Measurements from ENCODE around the gene TANK.

Gene TANK

DNA sequence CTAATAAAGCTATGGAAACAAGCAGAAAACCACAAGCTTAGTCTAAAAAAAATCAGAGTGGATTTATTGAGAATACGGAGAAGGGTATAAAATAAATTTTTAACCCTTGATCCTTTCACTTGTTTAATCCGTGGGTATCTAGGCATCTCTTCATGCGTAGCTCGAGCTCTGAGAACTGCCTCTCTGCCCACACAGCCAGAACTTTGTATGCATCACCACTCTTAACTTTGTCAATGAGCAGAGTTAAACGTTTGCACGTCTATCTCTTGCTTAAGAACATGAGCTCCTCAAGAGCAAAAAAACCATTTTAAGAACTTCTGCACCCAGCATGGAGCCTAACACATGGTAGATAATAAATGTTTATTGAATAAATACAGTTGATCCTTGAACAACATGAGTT lies 26.9 kb upstream of the TANK start:
- no peak for DNase-seq (ENCODE audit: low read depth)

- no peak for DNase-seq (ENCODE audit: low read depth)
Observed at GRCh38 chr2:161134547-161135518, 25.4 kb upstream of the TANK start.

GRCh38 chr2:161135951-161136593 lies 24.2 kb upstream of the TANK start:
- no peak for DNase-seq (ENCODE audit: low read depth)

DNA sequence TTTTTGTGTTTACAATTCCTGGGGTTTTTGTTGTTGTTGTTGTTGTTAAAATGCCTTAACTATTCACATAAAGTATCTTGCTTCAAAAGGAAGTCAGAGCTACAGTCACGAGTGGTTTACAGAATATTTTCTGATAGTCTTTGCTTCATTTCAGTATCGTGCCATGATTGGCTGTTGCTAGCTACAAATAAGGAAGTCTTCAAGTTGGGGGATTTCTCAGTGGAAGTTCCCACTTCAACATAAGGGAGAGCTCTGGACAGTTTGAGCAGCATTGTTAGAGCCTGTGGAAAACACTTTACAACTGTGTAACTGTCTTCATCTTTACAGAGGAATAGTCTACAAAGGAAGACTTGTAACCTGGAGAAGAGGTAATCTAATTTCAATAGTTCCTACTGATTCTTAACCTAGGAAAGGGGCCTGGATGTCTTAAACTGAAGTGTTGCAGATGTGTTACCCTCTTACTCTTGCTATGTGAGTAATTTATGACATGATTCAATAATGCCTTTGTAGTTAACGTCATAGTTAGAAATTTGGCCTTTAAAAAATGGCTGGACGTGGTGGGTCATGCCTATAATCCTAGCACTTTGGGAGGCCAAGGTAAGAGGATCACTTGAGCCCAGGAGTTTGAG lies 23.4 kb upstream of the TANK start:
- no peak for DNase-seq (ENCODE audit: low read depth)

- no peak for DNase-seq (ENCODE audit: low read depth)
Observed at GRCh38 chr2:161138429-161138828, 21.8 kb upstream of the TANK start.

GRCh38 chr2:161139098-161139987 lies 20.9 kb upstream of the TANK start:
- DNase-seq (ENCODE audit: low read depth), result no peak

DNA sequence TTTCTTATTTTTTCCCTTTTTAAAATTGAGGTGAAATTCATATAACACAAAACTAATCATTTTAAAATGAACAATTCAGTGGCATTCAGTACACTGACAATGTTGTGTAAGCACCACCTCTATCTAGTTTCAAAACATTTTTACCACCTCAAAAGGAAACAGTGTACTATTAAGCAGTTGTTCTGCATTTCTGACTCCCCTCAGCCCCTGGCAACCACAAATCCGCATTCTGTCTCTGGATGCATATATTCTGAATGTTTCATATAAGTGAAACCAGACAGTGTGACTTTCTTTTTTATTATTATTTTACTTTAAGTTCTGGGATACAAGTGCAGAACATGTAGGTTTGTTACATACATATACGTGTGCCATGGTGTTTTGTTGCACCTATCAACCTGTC lies 19.2 kb upstream of the TANK start:
- no peak for DNase-seq (ENCODE audit: low read depth)

- DNase-seq (ENCODE audit: low read depth), result no peak
Observed at GRCh38 chr2:161146209-161146775, 13.9 kb upstream of the TANK start.

DNA sequence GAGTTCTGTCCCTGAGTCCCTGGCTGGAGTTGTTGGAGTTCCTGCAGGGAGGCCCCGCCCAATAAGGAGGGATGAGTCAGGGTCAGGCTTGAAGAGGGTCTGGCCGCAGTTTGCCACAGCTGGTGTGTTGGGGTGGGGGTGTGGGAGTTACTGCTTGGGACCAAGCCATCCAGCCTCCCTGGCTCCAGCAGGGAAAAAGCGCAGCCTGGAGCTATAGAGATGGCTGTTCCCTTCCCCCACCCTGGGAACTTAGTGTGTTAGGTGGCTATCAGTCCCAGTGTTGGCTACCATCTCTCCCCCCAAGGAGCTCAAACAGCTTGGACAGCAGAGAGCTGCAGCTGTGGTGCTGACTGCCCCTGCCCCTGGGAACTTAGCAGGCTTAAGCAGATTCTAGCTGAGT lies 13.2 kb upstream of the TANK start:
- DNase-seq (ENCODE audit: low read depth), result no peak

DNA sequence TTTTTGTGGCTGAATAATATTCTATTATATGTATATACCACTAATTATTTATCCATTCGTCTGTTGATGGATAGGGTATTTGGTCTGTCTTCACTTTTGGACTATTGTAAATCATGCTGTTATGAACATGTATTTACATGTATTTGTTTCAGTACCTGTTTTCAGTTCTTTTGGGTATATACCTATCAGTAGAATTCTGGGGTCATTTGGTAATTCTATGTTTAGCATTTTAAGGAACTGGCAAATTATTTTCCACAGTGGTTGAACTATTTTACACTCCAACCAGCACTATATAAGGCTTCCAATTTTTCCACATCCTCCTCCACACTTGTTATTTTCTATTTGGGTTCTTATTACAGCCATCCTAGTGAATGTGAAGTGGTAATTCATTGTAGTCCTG lies 12.4 kb upstream of the TANK start:
- no peak for DNase-seq (ENCODE audit: low read depth)

DNA sequence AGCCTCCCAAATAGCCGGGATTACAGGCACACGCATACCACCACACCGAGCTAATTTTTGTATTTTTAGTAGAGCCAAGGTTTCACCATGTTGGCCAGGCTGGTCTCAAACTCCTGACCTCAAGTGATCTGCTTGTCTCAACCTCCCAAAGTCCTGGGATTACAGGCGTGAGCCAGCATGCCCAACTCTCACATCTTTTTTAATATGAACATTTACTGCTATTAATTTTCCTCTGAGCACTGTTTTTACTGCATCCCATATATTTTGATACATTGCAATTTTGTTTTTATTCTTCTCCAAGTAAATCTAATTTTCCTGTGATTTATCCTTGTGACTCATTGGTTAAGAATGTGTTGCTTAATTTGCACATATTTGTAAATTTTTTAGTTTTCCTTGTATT lies 9.5 kb upstream of the TANK start:
- DNase-seq (ENCODE audit: low read depth), result no peak

DNA sequence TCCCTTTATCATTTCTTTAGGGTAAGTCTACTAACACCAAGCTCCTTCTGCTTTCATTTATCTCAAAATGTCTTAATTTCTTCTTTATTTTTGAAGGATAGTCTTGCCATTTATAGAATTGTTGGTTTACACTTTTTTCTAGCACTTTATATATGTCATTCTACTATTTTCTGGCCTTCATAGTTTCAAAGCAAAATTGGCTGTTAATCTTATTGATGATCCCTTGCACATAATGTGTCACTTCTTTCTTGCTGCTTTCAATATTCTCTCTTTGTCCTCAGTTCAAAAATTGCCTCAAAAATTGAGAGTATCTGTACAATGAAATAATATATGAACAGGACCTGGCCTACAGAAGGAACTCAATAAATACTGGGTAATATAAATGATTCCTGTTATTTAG lies 7.9 kb upstream of the TANK start:
- no peak for DNase-seq (ENCODE audit: low read depth)

GRCh38 chr2:161158882-161159281 lies 1.3 kb upstream of the TANK start:
- DNase-seq (ENCODE audit: low read depth), result no peak

DNA sequence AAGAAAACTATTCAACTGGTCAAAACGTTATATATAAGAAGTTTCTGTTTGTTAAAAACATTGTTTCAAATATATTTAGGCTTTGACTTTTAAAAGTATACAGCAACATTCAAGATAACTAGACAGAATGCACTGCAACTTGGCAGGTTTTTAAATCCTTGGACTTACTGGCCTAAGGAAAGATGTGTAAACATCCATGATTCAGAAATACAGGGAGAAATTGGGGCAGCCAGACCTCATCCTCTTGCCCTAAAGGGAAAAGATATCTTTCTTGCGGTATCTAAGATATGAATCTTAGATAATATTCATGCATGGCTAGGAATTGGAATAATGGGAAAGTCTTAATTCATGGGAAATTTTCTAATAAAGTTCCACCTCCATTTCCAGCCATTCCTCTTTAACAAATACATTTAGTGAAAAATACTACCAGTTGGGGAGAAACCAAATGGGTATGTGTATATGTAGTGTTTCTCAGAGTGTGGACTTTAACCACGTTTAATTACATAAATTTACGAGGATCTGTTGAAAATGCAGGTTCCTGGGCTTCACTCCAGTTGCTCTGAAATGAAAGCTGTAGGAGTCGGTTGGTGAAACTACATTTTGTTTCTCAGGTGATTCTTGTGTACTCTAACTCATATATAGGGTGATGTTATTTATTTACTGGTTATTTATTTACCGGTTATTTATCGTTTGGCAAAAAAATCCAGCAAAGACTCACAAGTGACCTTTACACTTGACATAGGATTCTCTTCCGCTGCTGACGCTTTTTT lies 587 bp upstream of the TANK start:
- DNase-seq (ENCODE audit: low read depth), result no peak

GRCh38 chr2:161161074-161161706 lies 962 bp downstream of the TANK start:
- no peak for DNase-seq (ENCODE audit: low read depth)

DNA sequence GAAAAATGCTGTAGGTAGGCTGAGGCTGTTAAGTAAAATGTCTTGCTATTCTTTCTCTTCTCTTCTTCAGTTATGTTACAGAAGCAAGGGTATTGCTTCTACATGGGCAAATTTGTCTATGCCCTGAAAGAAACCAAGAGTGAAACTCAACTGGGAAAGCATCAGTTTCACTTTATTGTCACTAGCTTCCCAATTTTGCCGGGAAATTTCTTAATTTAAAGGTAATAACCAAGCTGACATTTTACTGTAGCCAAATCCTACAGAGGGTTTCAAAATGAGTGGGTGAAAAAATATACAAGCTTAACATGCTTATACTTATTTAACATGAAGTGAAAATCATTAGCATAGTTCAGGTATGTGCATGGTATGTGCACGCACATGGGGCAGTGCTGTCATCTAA lies 3.2 kb downstream of the TANK start:
- DNase-seq (ENCODE audit: low read depth), result no peak

DNA sequence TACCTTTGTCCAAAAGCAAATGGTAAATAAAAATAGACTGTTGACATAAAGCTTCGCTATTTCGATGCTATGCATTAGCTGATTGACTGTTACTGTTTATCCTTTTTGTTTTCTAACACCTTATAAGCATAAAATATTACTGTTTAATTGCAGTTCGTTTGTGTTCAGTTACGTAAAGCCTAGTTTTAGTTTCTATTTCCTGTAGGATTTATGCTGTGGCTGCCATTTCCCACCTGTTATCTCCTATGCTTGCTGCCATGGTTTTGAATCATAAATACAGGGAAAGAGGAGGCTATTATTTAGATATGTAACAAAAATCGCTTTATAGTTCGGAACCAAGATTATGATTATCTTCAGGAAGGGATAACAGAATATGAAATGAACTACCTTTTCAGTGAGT lies 3.9 kb downstream of the TANK start:
- no peak for DNase-seq (ENCODE audit: low read depth)

DNA sequence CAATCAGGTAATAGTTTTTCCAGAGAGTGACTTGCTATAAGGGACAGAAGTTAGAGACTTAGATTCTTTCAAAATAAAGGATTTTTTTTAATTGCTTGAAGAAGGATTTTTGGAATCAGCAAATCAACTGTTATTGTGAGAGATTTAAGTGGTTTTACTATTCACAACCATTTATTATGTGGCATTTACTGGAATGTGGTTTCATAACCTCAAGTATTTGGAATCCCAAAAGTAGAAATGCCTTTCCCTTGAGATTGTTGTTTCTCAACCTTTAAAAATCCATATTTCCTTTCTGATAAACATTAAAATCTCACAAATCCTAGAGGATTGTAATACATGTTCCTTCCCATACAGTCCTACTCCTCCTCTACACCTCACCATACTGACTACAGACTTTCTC lies 5.0 kb downstream of the TANK start:
- DNase-seq (ENCODE audit: low read depth), result no peak

DNA sequence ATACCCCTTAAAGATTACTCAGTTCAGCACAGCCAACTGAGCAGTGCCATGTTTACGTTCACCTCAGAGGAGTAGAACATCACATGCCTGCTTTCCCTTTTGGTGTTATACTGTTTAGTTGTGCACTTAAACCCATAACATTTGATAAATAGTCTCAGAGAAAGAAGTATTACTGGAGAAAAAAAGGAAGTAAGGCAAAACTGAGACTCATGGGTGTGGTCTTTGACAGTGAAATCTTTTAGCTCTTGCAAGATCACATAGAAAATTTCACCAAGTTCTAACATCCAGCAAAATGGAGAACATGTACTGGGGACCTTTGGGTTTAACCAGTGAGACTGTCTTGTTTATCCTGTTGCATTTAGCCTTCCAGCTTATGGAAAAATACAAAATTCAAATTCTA lies 5.6 kb downstream of the TANK start:
- no peak for DNase-seq (ENCODE audit: low read depth)

Measured in stimulated activated CD4-positive, alpha-beta T cell treated with anti-CD3 and anti-CD28 coated beads, Interleukin-2, amount 100 ng/mL, for 4 hours (primary cell).